Lower leg skin (tissue), 4 donors: ENCODE data around the gene PHF11. TPM values are rescaled to one million over a fixed set of nuclear protein-coding genes. Genes with fewer than 3 reads are reported as not detected.

Source experiments
- DNase-seq, 2 donors: peaks; one replicate each; pipeline ENCODE4 v3.0.0-alpha.2; 2019; ENCODE audit warnings: low spot score in 2 of 2
- H3K4me3 ChIP-seq: fragments of 200-600 bp; sonication (generic); 2 replicates; pipeline ENCODE4 v1.5.1; 2017; ENCODE audit warnings: mild to moderate bottlenecking, low read depth; ENCODE audit not compliant: poor library complexity, severe bottlenecking
- POLR2A ChIP-seq, 2 donors: fragments of 450-650 bp; IDR thresholded peaks; one replicate each; pipeline ENCODE4 v1.6.1; 2016 to 2017; ENCODE audit warnings: antibody characterized with exemption in 2 of 2, mild to moderate bottlenecking in 1 of 2, moderate library complexity in 1 of 2
- WGBS, 2 donors: methylation state at CpG; one replicate each; pipeline ENCODE4 v1.1.5; 2018; 5-methylcytosine and 5-hydroxymethylcytosine counted together
- intact Hi-C: fragments of 100-400 bp; cut with DNase I; formaldehyde crosslinking; loops from one replicate; pipeline ENCODE4 v1.15.0; 2023; ENCODE audit warnings: low total_unique reads
- total RNA-seq, 4 donors: library from RNA; depleted of rRNA; stranded (reverse); fragments of >200 nt; gene quantifications; one replicate each; pipeline ENCODE4 v1.1.0, GENCODE V29; 2016
- TF ChIP-seq, protein P1 (sequence below), 3 donors: fragments of 450-650 bp; IDR thresholded peaks; one replicate each; pipeline ENCODE4 v1.5.1; 2016; ENCODE audit warnings: antibody characterized with exemption in 3 of 3, mild to moderate bottlenecking in 3 of 3, moderate library complexity in 2 of 3

Gene PHF11
- total RNA-seq, 4 donors from 2014 or later, result 21.2 to 49.4 (median 32.0) TPM

DNA sequence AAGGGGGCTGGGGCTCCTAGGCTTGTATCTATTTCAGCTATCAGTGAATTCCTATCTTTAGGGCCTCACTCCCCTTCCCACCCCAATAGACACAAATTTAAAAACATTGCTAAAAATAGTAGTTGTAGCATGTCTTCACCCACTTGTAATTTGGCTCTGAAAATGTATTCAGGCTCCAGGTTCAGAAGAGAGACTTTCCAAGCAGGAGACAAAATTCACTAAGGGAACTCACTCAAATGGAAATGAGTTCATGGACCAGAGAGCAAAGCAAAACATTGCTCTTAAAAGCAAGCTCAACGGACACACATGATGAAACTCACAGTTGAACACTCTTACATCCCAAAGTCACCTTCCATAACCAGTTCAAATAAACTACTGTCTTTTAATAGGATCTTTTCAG is 36.8 kb downstream of the PHF11 start:
- no peak for DNase-seq
- intact Hi-C loops, result no loop called here
- H3K4me3 ChIP-seq, result no peak overlapping the region
- TF ChIP-seq, protein P1, sequence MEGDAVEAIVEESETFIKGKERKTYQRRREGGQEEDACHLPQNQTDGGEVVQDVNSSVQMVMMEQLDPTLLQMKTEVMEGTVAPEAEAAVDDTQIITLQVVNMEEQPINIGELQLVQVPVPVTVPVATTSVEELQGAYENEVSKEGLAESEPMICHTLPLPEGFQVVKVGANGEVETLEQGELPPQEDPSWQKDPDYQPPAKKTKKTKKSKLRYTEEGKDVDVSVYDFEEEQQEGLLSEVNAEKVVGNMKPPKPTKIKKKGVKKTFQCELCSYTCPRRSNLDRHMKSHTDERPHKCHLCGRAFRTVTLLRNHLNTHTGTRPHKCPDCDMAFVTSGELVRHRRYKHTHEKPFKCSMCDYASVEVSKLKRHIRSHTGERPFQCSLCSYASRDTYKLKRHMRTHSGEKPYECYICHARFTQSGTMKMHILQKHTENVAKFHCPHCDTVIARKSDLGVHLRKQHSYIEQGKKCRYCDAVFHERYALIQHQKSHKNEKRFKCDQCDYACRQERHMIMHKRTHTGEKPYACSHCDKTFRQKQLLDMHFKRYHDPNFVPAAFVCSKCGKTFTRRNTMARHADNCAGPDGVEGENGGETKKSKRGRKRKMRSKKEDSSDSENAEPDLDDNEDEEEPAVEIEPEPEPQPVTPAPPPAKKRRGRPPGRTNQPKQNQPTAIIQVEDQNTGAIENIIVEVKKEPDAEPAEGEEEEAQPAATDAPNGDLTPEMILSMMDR (IDR thresholded peaks at IDR 0.05), result no peak
- TF ChIP-seq POLR2A (IDR thresholded peaks at IDR 0.05), result no peak
- 90 to 100% methylated on average over 1 of the region's 1 CpG for WGBS, 2 donors

DNA sequence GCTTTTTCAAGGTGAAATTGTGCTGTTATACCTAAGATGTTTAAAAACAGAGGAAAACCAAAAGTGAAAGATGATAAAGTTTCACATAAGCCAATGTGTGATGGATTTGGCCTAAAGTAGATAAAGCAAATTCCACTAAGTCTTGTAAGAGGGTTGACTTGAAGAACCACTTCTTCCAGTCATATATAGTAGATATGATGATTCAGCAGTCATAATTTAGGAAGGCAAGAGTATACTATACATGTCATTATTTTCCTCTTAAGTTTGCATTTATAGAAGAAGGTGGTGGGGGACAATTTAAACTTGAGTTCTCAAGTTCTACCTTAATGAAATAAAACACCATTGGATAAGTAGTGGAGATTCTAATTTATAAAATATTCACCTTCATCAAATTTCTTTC is 37.3 kb downstream of the PHF11 start:
- no peak for TF ChIP-seq POLR2A (IDR thresholded peaks at IDR 0.05)
- TF ChIP-seq, protein P1 (IDR thresholded peaks at IDR 0.05), result no peak
- intact Hi-C loops, result no loop called here
- no peak for DNase-seq
- H3K4me3 ChIP-seq, result no peak overlapping the region

DNA sequence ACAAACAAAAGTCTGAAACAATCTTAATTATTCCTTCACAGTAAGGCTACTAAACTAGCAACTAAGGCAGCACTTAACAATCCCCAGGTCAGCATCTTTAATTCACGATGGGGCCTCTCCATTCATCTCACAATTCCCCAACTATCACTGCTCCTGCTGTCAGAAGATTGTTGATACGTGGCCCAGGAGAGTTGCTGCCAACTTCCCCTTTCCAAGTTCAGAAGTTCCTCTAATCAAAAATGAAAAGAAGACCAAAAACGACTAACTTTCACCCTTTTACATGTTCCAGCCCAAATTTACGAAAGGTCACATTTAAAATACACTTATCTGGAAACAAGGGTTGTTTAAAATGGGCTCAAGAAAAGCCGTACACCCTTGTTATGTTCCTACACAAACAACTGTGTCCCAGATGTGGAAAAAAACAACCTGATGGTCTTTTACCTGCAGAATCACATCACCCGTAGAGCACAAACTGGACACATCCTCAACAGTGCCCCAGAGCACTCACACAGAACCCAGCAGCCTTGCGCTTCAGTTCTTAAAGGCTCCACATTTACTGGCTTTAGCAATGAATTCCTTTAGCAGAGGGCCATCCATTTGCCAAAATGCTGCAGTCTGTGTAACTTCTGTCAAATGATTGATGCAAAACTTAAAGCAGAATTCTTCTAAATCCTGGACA is 38.0 kb downstream of the PHF11 start:
- H3K4me3 ChIP-seq, result no peak overlapping the region
- no peak for TF ChIP-seq POLR2A (IDR thresholded peaks at IDR 0.05)
- TF ChIP-seq, protein P1 (IDR thresholded peaks at IDR 0.05), result no peak
- no peak for DNase-seq
- intact Hi-C loops, result no loop called here
- WGBS, 2 donors, result 77 to 83% methylated on average over 7 of the region's 7 CpGs

DNA sequence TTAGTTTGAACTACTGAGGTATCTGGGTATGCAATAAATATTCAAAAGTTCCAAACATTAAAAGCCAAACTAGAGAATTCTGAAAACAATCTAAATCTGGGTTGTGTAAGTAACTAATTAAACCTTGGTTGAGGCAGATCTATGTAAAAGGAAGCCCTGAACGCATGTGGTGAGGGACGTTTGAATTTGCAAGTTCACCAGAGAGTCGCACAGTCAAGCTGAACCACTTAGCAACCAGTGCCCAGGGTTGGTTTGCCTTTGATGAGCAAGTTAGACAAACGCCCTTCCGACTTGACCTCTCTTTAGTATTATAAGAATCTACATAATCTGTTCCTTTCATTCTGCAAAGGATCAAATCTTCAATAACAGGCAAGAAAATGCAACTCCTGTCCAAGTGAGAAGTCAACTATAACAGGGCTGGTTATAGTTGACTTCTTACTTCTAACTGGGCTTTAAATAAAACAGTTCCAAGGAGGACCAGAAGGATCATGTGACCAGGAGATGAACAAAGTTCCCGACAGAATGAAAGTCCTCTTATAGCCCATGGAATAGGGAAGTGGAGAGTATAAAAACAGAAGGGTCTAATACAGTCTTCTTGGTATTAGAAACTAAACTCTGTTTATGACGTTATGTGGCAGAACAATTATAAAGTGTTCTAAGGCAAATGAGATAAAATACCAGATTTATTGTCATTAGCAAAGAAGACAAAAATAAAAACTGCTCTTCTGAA is 40.6 kb downstream of the PHF11 start:
- intact Hi-C loops, result no loop called here
- H3K4me3 ChIP-seq, result no peak overlapping the region
- WGBS, 2 donors, result 69 to 87% methylated on average over 7 of the region's 7 CpGs
- TF ChIP-seq, protein P1 (IDR thresholded peaks at IDR 0.05), result no peak
- TF ChIP-seq POLR2A (IDR thresholded peaks at IDR 0.05), result no peak
- no peak for DNase-seq

DNA sequence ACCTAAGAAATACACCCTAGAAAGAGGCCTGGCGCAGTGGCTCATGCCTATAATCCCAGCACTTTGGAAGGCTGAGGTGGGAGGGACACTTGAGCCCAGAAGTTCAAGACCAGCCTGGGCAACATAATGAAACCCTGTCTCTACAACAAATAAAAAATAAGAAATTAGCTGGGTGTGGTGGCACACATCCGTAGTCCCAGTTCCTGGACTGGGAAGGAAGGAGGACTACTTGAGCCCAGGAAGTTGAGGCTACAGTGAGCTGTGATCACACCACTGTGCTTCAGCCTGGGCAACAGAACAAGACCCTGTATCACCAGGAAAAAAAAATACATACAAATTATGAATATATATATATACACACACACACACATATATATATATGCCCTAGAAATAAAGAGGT is 42.7 kb downstream of the PHF11 start:
- 81 to 89% methylated on average over 2 of the region's 2 CpGs for WGBS, 2 donors
- no peak for TF ChIP-seq POLR2A (IDR thresholded peaks at IDR 0.05)
- TF ChIP-seq, protein P1 (IDR thresholded peaks at IDR 0.05), result no peak
- DNase-seq, result no peak
- intact Hi-C loops, result no loop called here
- no peak overlapping the region for H3K4me3 ChIP-seq
